Measurements from ENCODE around the gene MRPL47. TPM values are rescaled to one million over a fixed set of nuclear protein-coding genes. Genes with fewer than 3 reads are reported as not detected.
"Not testable (repeated sequence)": the region's sequence is repeated elsewhere in the genome, so short reads cannot be mapped to it uniquely, and the experiment has no call there.

MRPL47 gene
- total and polyA plus RNA-seq, 2 experiments from 2014 or later, result 46.7 to 229 TPM

DNA sequence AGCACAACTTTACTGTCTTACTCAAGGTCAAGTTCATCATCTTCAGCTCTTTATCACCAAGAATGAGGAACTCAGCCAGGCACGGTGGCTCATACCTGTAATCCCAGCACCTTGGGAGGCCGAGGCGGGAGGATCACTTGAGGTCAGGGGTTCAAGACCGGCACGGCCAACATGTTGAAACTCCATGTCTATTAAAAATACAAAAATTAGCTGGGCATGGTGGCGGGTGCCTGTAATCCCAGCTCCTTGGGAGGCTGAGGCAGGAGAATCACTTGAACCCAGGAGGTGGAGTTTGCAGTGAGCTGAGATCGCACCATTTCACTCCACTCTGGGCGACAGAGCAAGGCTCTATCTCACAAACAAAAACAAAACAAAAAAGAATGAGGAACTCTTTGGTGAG lies 39.4 kb upstream of the MRPL47 start:
- DNase-seq (ENCODE audit: low spot score); H3K9me3 Mint-ChIP-seq; H3K4me1 ChIP-seq (ENCODE audit: insufficient read depth); H3K27ac ChIP-seq (ENCODE audit: low read depth); H3K4me1 Mint-ChIP-seq; H2AFZ ChIP-seq; H3K4me3 Mint-ChIP-seq; H3K36me3 ChIP-seq (ENCODE audit: insufficient read depth); H3K9me2 ChIP-seq (ENCODE audit: insufficient read depth); H3K4me2 ChIP-seq; H3K27me3 Mint-ChIP-seq (ENCODE audit: insufficient read depth, low read depth, poor library complexity); ATAC-seq; H4K20me1 ChIP-seq (replicated peaks; ENCODE audit: insufficient read depth); H3F3A ChIP-seq (replicated peaks; ENCODE audit: low read depth); H3K27me3 ChIP-seq (ENCODE audit: insufficient read depth); H3K36me3 Mint-ChIP-seq (ENCODE audit: low read depth); H3K27ac Mint-ChIP-seq; H3K4me3 ChIP-seq; H3K79me2 ChIP-seq (replicated peaks; ENCODE audit: insufficient read depth): not testable (repeated sequence)

- Histone ChIP-seq H3K27ac (ENCODE audit: low read depth) (no peak overlapping the region), H3K27me3 (ENCODE audit: insufficient read depth) (no peaks in the 10 kb centered on the region), H4K20me1 (replicated peaks; ENCODE audit: insufficient read depth) (no peaks in the 10 kb centered on the region), H2AFZ (no peak overlapping the region), H3K4me2 (no peak overlapping the region), H3K4me1 (ENCODE audit: insufficient read depth) (no peaks in the 10 kb centered on the region), H3K9me2 (ENCODE audit: insufficient read depth) (no peaks in the 10 kb centered on the region), H3K36me3 (ENCODE audit: insufficient read depth) (no peaks in the 10 kb centered on the region), H3K79me2 (replicated peaks; ENCODE audit: insufficient read depth) (no peaks in the 10 kb centered on the region), H3K4me3 (no peak overlapping the region), H3F3A (replicated peaks; ENCODE audit: low read depth) (no peaks in the 10 kb centered on the region)
- ATAC-seq (no peak), DNase-seq (ENCODE audit: low spot score) (no peak)
- no peak overlapping the region for H3K27ac Mint-ChIP-seq
- peaks cover 7% of the 10 kb centered on the region for H3K27me3 Mint-ChIP-seq (ENCODE audit: insufficient read depth, low read depth, poor library complexity)
- no peak overlapping the region for H3K4me3 Mint-ChIP-seq
- H3K9me3 Mint-ChIP-seq, result no peaks in the 10 kb centered on the region
- H3K4me1 Mint-ChIP-seq, result no peaks in the 10 kb centered on the region
- no peaks in the 10 kb centered on the region for H3K36me3 Mint-ChIP-seq (ENCODE audit: low read depth)
- TF ChIP-seq STAT1 (IDR thresholded peaks at IDR 0.05; ENCODE audit: unreplicated experiment) (no peak), CTCF (conservative IDR thresholded peaks at IDR 0.05; ENCODE audit: low read depth in 2 of 2) (no peak), REST (IDR thresholded peaks at IDR 0.05; ENCODE audit: unreplicated experiment) (no peak), NANOG (IDR thresholded peaks at IDR 0.05; ENCODE audit: borderline replicate concordance) (no peak), EZH2 (IDR thresholded peaks at IDR 0.05; ENCODE audit: low read depth, unreplicated experiment) (no peak), ZNF462 (CRISPR knock-in tag; IDR thresholded peaks at IDR 0.05) (no peak), POLR2AphosphoS5 (IDR thresholded peaks at IDR 0.05; ENCODE audit: low read depth) (no peak), EZH2phosphoT487 (IDR thresholded peaks at IDR 0.05; ENCODE audit: unreplicated experiment) (no peak), ZNF114 (CRISPR knock-in tag; IDR thresholded peaks at IDR 0.05) (no peak), JUNB (IDR thresholded peaks at IDR 0.05; ENCODE audit: unreplicated experiment) (no peak)
- TF ChIP-seq, protein P1, sequence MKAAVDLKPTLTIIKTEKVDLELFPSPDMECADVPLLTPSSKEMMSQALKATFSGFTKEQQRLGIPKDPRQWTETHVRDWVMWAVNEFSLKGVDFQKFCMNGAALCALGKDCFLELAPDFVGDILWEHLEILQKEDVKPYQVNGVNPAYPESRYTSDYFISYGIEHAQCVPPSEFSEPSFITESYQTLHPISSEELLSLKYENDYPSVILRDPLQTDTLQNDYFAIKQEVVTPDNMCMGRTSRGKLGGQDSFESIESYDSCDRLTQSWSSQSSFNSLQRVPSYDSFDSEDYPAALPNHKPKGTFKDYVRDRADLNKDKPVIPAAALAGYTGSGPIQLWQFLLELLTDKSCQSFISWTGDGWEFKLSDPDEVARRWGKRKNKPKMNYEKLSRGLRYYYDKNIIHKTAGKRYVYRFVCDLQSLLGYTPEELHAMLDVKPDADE (IDR thresholded peaks at IDR 0.05), result no peak
These were observed 38.4 kb upstream of the MRPL47 start for GRCh38 chr3:179642871-179643270.

Data from GM23338 (cell line).